Measurements from ENCODE around the gene SLC32A1.

Gene SLC32A1

DNA sequence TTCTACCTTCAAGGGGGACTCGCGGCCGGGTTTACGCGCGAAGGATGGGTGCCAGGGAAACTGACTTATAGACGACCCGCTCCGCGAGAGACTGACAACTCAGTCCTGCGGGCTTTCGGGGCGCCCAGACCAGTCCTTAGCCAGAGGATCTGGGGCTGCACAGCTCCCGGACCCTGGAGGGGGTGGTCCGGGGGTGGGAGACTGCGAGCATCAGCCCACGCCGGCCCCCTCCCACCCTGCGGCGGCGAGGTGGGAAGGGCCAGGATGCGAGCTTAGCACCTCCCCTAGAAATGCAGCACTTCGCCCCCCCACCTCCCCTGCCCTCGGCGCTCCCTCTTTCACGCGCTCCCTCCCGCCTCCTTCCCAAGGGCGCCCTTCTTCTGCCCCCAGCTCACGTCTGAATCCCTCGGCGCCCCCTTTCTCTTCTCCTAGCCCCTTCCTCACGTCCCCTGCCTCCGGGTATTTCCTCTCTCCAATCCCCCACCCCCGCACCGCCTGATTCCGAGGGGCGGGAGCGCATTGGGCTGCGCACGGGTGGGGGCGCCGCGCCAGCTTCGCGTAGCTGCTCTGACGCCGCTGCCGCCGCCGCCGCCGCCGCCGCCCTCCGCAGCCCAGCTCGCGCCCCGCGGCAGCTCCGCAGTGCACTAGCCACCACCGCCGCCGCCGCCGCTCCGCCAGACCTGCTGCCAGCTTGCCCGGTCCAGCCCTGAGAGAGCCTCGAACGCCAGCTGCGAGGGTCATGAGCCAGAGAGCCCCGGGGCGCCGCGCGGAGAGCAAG lies at the start of gene SLC32A1:
Gene SLC32A1, plus strand, starts transcription at position 639 of the 778 bp plus-strand sequence. CDS start 239 bp downstream, outside the sequence.
- H3K36me3 ChIP-seq (ENCODE audit: insufficient read depth) = no peaks in the 10 kb centered on the region

GRCh38 chr20:38674765-38675133 lies 49.5 kb upstream of the SLC32A1 start:
- Histone ChIP-seq H4K20me1 (ENCODE audit: insufficient read depth) (no peaks in the 10 kb centered on the region), H3K79me2 (ENCODE audit: insufficient read depth, low read depth) (no peaks in the 10 kb centered on the region), H3K27me3 (ENCODE audit: insufficient read depth, low read depth) (no peaks in the 10 kb centered on the region; the same call in 1 of the 2 replicates), H3K4me3 (IDR thresholded peaks at IDR 0.05; ENCODE audit: insufficient read depth, low read depth, low read length) (no peak overlapping the region), H3K4me1 (ENCODE audit: low read depth, poor library complexity, severe bottlenecking) (no peaks in the 10 kb centered on the region), H3K36me3 (ENCODE audit: insufficient read depth) (no peaks in the 10 kb centered on the region), H3K27ac (no peak overlapping the region), H3K4me2 (no peak overlapping the region), H2AFZ (ENCODE audit: low read depth) (no peak overlapping the region), H3K9ac (no peak overlapping the region)
- TF ChIP-seq, protein P1, sequence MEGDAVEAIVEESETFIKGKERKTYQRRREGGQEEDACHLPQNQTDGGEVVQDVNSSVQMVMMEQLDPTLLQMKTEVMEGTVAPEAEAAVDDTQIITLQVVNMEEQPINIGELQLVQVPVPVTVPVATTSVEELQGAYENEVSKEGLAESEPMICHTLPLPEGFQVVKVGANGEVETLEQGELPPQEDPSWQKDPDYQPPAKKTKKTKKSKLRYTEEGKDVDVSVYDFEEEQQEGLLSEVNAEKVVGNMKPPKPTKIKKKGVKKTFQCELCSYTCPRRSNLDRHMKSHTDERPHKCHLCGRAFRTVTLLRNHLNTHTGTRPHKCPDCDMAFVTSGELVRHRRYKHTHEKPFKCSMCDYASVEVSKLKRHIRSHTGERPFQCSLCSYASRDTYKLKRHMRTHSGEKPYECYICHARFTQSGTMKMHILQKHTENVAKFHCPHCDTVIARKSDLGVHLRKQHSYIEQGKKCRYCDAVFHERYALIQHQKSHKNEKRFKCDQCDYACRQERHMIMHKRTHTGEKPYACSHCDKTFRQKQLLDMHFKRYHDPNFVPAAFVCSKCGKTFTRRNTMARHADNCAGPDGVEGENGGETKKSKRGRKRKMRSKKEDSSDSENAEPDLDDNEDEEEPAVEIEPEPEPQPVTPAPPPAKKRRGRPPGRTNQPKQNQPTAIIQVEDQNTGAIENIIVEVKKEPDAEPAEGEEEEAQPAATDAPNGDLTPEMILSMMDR (conservative IDR thresholded peaks at IDR 0.05; ENCODE audit: low read depth, low read length) = no peak

More for the DNA sequence above, at the start of gene SLC32A1:
- Histone ChIP-seq H3K4me3 (IDR thresholded peaks at IDR 0.05; ENCODE audit: insufficient read depth, low read depth, low read length) (no peak within 1 kb of the TSS), H3K27me3 (ENCODE audit: insufficient read depth, low read depth) (peaks cover 21% of the 10 kb centered on the region), H3K79me2 (ENCODE audit: insufficient read depth, low read depth) (no peaks in the 10 kb centered on the region), H3K4me1 (ENCODE audit: low read depth, poor library complexity, severe bottlenecking) (peaks cover 3% of the 10 kb centered on the region), H3K9ac (no peak within 1 kb of the TSS), H3K4me2 (peak within 1 kb of the TSS; percentile 31; the same call in 1 of the 2 replicates), H4K20me1 (ENCODE audit: insufficient read depth) (no peaks in the 10 kb centered on the region), H3K27ac (no peak within 1 kb of the TSS), H2AFZ (ENCODE audit: low read depth) (no peak within 1 kb of the TSS)
- TF ChIP-seq, protein P1 (conservative IDR thresholded peaks at IDR 0.05; ENCODE audit: low read depth, low read length) = no peak

DNA sequence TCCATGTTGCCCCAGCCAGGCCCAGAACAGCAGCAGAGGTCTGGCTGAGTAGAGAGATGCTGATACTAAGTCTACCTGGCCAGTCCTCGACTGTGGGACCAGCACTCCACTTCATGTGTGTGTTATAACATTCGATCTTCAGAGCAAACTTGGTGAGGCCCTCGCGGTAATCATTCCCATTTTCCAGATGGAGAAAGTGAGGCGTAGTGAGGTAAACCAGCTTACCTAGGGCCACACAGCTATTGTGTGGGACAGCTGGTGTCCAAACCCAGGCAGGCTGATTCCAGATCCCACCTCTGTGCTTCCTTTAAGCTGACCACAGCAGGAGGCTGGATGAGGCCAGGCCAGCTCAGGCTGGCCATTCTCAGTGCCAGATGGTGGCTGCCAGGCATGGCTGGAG lies 47.7 kb upstream of the SLC32A1 start:
- Histone ChIP-seq H3K9ac (no peak overlapping the region), H3K27ac (no peak overlapping the region), H3K4me3 (IDR thresholded peaks at IDR 0.05; ENCODE audit: insufficient read depth, low read depth, low read length) (no peak overlapping the region), H3K27me3 (ENCODE audit: insufficient read depth, low read depth) (no peaks in the 10 kb centered on the region; the same call in 1 of the 2 replicates), H4K20me1 (ENCODE audit: insufficient read depth) (no peaks in the 10 kb centered on the region), H3K4me2 (no peak overlapping the region), H3K36me3 (ENCODE audit: insufficient read depth) (no peaks in the 10 kb centered on the region), H3K79me2 (ENCODE audit: insufficient read depth, low read depth) (no peaks in the 10 kb centered on the region), H2AFZ (ENCODE audit: low read depth) (no peak overlapping the region), H3K4me1 (ENCODE audit: low read depth, poor library complexity, severe bottlenecking) (no peaks in the 10 kb centered on the region)
- TF ChIP-seq, protein P1 (conservative IDR thresholded peaks at IDR 0.05; ENCODE audit: low read depth, low read length) = no peak

GRCh38 chr20:38680500-38681306 lies 43.6 kb upstream of the SLC32A1 start:
- Histone ChIP-seq H3K4me3 (IDR thresholded peaks at IDR 0.05; ENCODE audit: insufficient read depth, low read depth, low read length) (no peak overlapping the region), H3K4me2 (no peak overlapping the region), H3K27me3 (ENCODE audit: insufficient read depth, low read depth) (no peaks in the 10 kb centered on the region; the same call in 1 of the 2 replicates), H3K4me1 (ENCODE audit: low read depth, poor library complexity, severe bottlenecking) (no peaks in the 10 kb centered on the region), H3K36me3 (ENCODE audit: insufficient read depth) (no peaks in the 10 kb centered on the region), H3K79me2 (ENCODE audit: insufficient read depth, low read depth) (no peaks in the 10 kb centered on the region), H2AFZ (ENCODE audit: low read depth) (no peak overlapping the region), H3K27ac (no peak overlapping the region), H3K9ac (no peak overlapping the region), H4K20me1 (ENCODE audit: insufficient read depth) (no peaks in the 10 kb centered on the region)
- TF ChIP-seq, protein P1 (conservative IDR thresholded peaks at IDR 0.05; ENCODE audit: low read depth, low read length) = no peak
